T-helper 1 cell treated with Interleukin-12 subunit alpha and Interleukin-12 subunit beta and Interleukin-4 antibody, amounts not matched to agents 30 μg/mL and 1 μg/mL, for 36 hours (primary cell): ENCODE measurements around the gene TUB.

Source experiments
- H3K27ac Mint-ChIP-seq: one replicate; pipeline ENCODE4 v1.8.0; 2021; ENCODE audit warnings: mild to moderate bottlenecking, mixed read lengths
- H3K27me3 Mint-ChIP-seq: one replicate; pipeline ENCODE4 v1.8.0; 2021; ENCODE audit warnings: low read depth, mixed read lengths
- H3K36me3 Mint-ChIP-seq: one replicate; pipeline ENCODE4 v1.8.0; 2021; ENCODE audit warnings: low read depth, mixed read lengths
- H3K4me1 Mint-ChIP-seq: one replicate; pipeline ENCODE4 v1.8.0; 2021; ENCODE audit warnings: low read depth, mixed read lengths
- H3K4me3 Mint-ChIP-seq: one replicate; pipeline ENCODE4 v1.8.0; 2021; ENCODE audit warnings: mild to moderate bottlenecking, moderate library complexity, mixed read lengths
- H3K9me3 Mint-ChIP-seq: one replicate; pipeline ENCODE4 v1.8.0; 2021; ENCODE audit warnings: mixed read lengths

TUB gene

GRCh38 chr11:8080674-8081590 is at the start of gene TUB:
Gene TUB, plus strand, starts transcription at chr11:8081211. Its CDS starts 300 bp downstream, at chr11:8081511.
- H3K4me1 Mint-ChIP-seq: no peaks in the 10 kb centered on the region
- no peaks in the 10 kb centered on the region for H3K9me3 Mint-ChIP-seq
- no peaks in the 10 kb centered on the region for H3K36me3 Mint-ChIP-seq
- H3K27me3 Mint-ChIP-seq: peaks cover 47% of the 10 kb centered on the region
- peak within 1 kb of the TSS; percentile 18 for H3K4me3 Mint-ChIP-seq
- no peak within 1 kb of the TSS for H3K27ac Mint-ChIP-seq

- Mint-ChIP-seq H3K27me3 (peaks cover 4% of the 10 kb centered on the region), H3K9me3 (no peaks in the 10 kb centered on the region), H3K4me1 (peaks cover 4% of the 10 kb centered on the region), H3K4me3 (no peak overlapping the region), H3K36me3 (no peaks in the 10 kb centered on the region), H3K27ac (no peak overlapping the region)
Measured at GRCh38 chr11:8031248-8032115, 49.5 kb upstream of the TUB start.

- peaks cover 4% of the 10 kb centered on the region for H3K4me1 Mint-ChIP-seq
Measured at GRCh38 chr11:8032122-8032521, 48.9 kb upstream of the TUB start.

GRCh38 chr11:8032576-8033304 is 48.3 kb upstream of the TUB start:
- peaks cover 4% of the 10 kb centered on the region for H3K27me3 Mint-ChIP-seq
- H3K9me3 Mint-ChIP-seq: no peaks in the 10 kb centered on the region
- peaks cover 4% of the 10 kb centered on the region for H3K4me1 Mint-ChIP-seq
- H3K27ac Mint-ChIP-seq: no peak overlapping the region
- no peak overlapping the region for H3K4me3 Mint-ChIP-seq
- H3K36me3 Mint-ChIP-seq: no peaks in the 10 kb centered on the region

More at GRCh38 chr11:8032122-8032521, 48.9 kb upstream of the TUB start:
- H3K36me3 Mint-ChIP-seq: no peaks in the 10 kb centered on the region
- H3K9me3 Mint-ChIP-seq: no peaks in the 10 kb centered on the region
- no peak overlapping the region for H3K4me3 Mint-ChIP-seq
- peaks cover 4% of the 10 kb centered on the region for H3K27me3 Mint-ChIP-seq
- no peak overlapping the region for H3K27ac Mint-ChIP-seq

- Mint-ChIP-seq H3K27ac (no peak overlapping the region), H3K4me1 (peaks cover 4% of the 10 kb centered on the region), H3K9me3 (no peaks in the 10 kb centered on the region), H3K27me3 (peaks cover under 1% of the 10 kb centered on the region), H3K4me3 (no peak overlapping the region), H3K36me3 (no peaks in the 10 kb centered on the region)
Measured at GRCh38 chr11:8033305-8034105, 47.5 kb upstream of the TUB start.

GRCh38 chr11:8034106-8034585 is 46.9 kb upstream of the TUB start:
- H3K4me3 Mint-ChIP-seq: no peak overlapping the region
- H3K4me1 Mint-ChIP-seq: peaks cover 4% of the 10 kb centered on the region
- H3K9me3 Mint-ChIP-seq: no peaks in the 10 kb centered on the region
- no peak overlapping the region for H3K27ac Mint-ChIP-seq
- H3K27me3 Mint-ChIP-seq: no peaks in the 10 kb centered on the region
- no peaks in the 10 kb centered on the region for H3K36me3 Mint-ChIP-seq

GRCh38 chr11:8034604-8035190 is 46.3 kb upstream of the TUB start:
- Mint-ChIP-seq H3K36me3 (no peaks in the 10 kb centered on the region), H3K27ac (no peak overlapping the region), H3K4me3 (no peak overlapping the region), H3K9me3 (no peaks in the 10 kb centered on the region), H3K4me1 (peaks cover 4% of the 10 kb centered on the region), H3K27me3 (no peaks in the 10 kb centered on the region)

- no peak overlapping the region for H3K4me3 Mint-ChIP-seq
- no peaks in the 10 kb centered on the region for H3K36me3 Mint-ChIP-seq
- H3K27me3 Mint-ChIP-seq: no peaks in the 10 kb centered on the region
- peaks cover 4% of the 10 kb centered on the region for H3K4me1 Mint-ChIP-seq
- H3K9me3 Mint-ChIP-seq: no peaks in the 10 kb centered on the region
- H3K27ac Mint-ChIP-seq: no peak overlapping the region
Measured at GRCh38 chr11:8035200-8035855, 45.7 kb upstream of the TUB start.

GRCh38 chr11:8036002-8036802 is 44.8 kb upstream of the TUB start:
- no peaks in the 10 kb centered on the region for H3K36me3 Mint-ChIP-seq
- H3K9me3 Mint-ChIP-seq: no peaks in the 10 kb centered on the region
- H3K4me1 Mint-ChIP-seq: peaks cover 4% of the 10 kb centered on the region
- H3K27ac Mint-ChIP-seq: no peak overlapping the region
- H3K4me3 Mint-ChIP-seq: no peak overlapping the region
- H3K27me3 Mint-ChIP-seq: no peaks in the 10 kb centered on the region

- Mint-ChIP-seq H3K36me3 (no peaks in the 10 kb centered on the region), H3K4me3 (no peak overlapping the region), H3K9me3 (no peaks in the 10 kb centered on the region), H3K27me3 (peaks cover 7% of the 10 kb centered on the region), H3K27ac (no peak overlapping the region), H3K4me1 (peaks cover 4% of the 10 kb centered on the region)
Measured at GRCh38 chr11:8036986-8037385, 44.0 kb upstream of the TUB start.

- no peak overlapping the region for H3K27ac Mint-ChIP-seq
- peaks cover under 1% of the 10 kb centered on the region for H3K4me1 Mint-ChIP-seq
- peaks cover 8% of the 10 kb centered on the region for H3K27me3 Mint-ChIP-seq
- H3K4me3 Mint-ChIP-seq: no peak overlapping the region
- no peaks in the 10 kb centered on the region for H3K36me3 Mint-ChIP-seq
- no peaks in the 10 kb centered on the region for H3K9me3 Mint-ChIP-seq
Measured at GRCh38 chr11:8038393-8038792, 42.6 kb upstream of the TUB start.

- H3K27ac Mint-ChIP-seq: no peak overlapping the region
- H3K36me3 Mint-ChIP-seq: no peaks in the 10 kb centered on the region
- H3K9me3 Mint-ChIP-seq: no peaks in the 10 kb centered on the region
- H3K27me3 Mint-ChIP-seq: peaks cover 8% of the 10 kb centered on the region
- H3K4me1 Mint-ChIP-seq: no peaks in the 10 kb centered on the region
- H3K4me3 Mint-ChIP-seq: no peak overlapping the region
Measured at GRCh38 chr11:8038811-8039529, 42.0 kb upstream of the TUB start.
